Testis (tissue), 2 donors: Measurements from ENCODE around the gene G2E3.

Source experiments
- POLR2A ChIP-seq: fragments of 450-650 bp; IDR thresholded peaks from one replicate; pipeline ENCODE4 v1.6.1; 2017; ENCODE audit warnings: antibody characterized with exemption, mild to moderate bottlenecking, moderate library complexity
- TF ChIP-seq, protein P1 (sequence below), 3 experiments: fragments of 450-650 bp in 2 of 3; fragments of 200-600 bp in 1 of 3; sonication (generic) in 1 of 3; IDR thresholded peaks; one replicate each; pipeline ENCODE4 v1.5.1; 2016 to 2019; ENCODE audit warnings: antibody characterized with exemption in 3 of 3, mild to moderate bottlenecking in 2 of 3, moderate library complexity in 1 of 3

DNA sequence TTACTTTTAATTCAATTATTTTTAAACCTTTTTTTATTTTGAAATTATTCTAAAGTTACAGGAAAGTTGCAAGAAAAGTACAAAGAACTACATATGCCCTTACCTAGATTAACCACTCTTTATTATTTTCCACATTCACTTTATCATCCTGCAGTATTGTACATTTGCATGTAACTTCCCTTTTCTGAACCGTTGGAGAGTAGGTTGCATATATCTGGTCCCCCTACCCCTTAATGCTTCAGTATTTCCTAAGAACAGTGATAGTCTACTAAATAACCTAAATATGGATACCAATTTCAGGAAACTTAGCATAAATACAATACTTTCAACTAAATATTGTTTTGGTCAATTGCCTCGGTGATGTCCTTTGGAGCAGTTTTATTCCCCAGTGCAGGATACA lies 15.0 kb downstream of the G2E3 start:
- TF ChIP-seq POLR2A: no peak
- TF ChIP-seq, protein P1, sequence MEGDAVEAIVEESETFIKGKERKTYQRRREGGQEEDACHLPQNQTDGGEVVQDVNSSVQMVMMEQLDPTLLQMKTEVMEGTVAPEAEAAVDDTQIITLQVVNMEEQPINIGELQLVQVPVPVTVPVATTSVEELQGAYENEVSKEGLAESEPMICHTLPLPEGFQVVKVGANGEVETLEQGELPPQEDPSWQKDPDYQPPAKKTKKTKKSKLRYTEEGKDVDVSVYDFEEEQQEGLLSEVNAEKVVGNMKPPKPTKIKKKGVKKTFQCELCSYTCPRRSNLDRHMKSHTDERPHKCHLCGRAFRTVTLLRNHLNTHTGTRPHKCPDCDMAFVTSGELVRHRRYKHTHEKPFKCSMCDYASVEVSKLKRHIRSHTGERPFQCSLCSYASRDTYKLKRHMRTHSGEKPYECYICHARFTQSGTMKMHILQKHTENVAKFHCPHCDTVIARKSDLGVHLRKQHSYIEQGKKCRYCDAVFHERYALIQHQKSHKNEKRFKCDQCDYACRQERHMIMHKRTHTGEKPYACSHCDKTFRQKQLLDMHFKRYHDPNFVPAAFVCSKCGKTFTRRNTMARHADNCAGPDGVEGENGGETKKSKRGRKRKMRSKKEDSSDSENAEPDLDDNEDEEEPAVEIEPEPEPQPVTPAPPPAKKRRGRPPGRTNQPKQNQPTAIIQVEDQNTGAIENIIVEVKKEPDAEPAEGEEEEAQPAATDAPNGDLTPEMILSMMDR (IDR thresholded peaks at IDR 0.05): no peak
